A673 (cell line): Measurements from ENCODE around the gene TMX1.

Source experiments
- CTCF ChIP-seq: fragments of 300-800, 200-600 bp; sonication (generic); conservative IDR thresholded peaks from 2 replicates; pipeline ENCODE4 v1.5.1; 2017; ENCODE audit warnings: low read depth, mild to moderate bottlenecking, antibody characterized with exemption, low read length, moderate library complexity, mixed read lengths
- EZH2 ChIP-seq: fragments of 200-600 bp; sonication (generic); IDR thresholded peaks from 2 replicates; pipeline ENCODE4 v1.6.1; 2017; ENCODE audit warnings: borderline replicate concordance, low read depth, mild to moderate bottlenecking, mixed read lengths, antibody characterized with exemption, low read length; ENCODE audit not compliant: poor library complexity, severe bottlenecking

GRCh38 chr14:51261151-51261550, 21.1 kb downstream of the TMX1 start:
- TF ChIP-seq CTCF = no peak
- no peak for TF ChIP-seq EZH2
